HepG2 (cell line): ENCODE results near the gene EEF1AKMT4. TPM values are rescaled to one million over a fixed set of nuclear protein-coding genes. Genes with fewer than 3 reads are reported as not detected.

Experiments
- AGO2 ChIP-seq: fragments of 200-400 bp; formaldehyde crosslinking; optimal IDR thresholded peaks from 2 replicates; pipeline ENCODE3; 2017; ENCODE audit warnings: mild to moderate bottlenecking, low read depth, low read length, moderate library complexity
- CBX1 ChIP-seq: IDR thresholded peaks from one replicate; pipeline ENCODE4 v1.6.1; 2016; ENCODE audit warnings: antibody characterized with exemption, low read depth
- DPF2 ChIP-seq: sonication (generic); formaldehyde crosslinking; IDR thresholded peaks from 2 replicates; pipeline ENCODE4 v1.4.0; 2020; ENCODE audit warnings: mild to moderate bottlenecking, low read depth, missing genetic modification reagents, borderline replicate concordance
- ELF1 ChIP-seq: sonication (generic); formaldehyde crosslinking; IDR thresholded peaks from 2 replicates; pipeline ENCODE4 v1.4.0; 2020; ENCODE audit warnings: missing genetic modification reagents
- ERF ChIP-seq: IDR thresholded peaks from 2 replicates; pipeline ENCODE4 v1.6.1; 2018; ENCODE audit warnings: missing biosample characterization, missing genetic modification reagents
- MAZ ChIP-seq, 2 experiments: sonication (generic) in 1 of 2; formaldehyde crosslinking in 1 of 2; IDR thresholded peaks; 2 replicates each; pipeline versions ENCODE4 v1.5.0 to v1.6.1; 2012 to 2020; ENCODE audit warnings: low read depth in 2 of 2, mild to moderate bottlenecking in 2 of 2, borderline replicate concordance in 1 of 2, improper control_type of control experiment in 1 of 2, low read length in 1 of 2, missing genetic modification reagents in 1 of 2, moderate library complexity in 1 of 2
- PATZ1 ChIP-seq: sonication (generic); formaldehyde crosslinking; IDR thresholded peaks from 2 replicates; pipeline ENCODE4 v1.4.0; 2020; ENCODE audit warnings: missing genetic modification reagents
- SETDB1 ChIP-seq: sonication (generic); formaldehyde crosslinking; IDR thresholded peaks from 2 replicates; pipeline ENCODE4 v1.5.1; 2020; ENCODE audit warnings: missing genetic modification reagents, mild to moderate bottlenecking, borderline replicate concordance
- SOX5 ChIP-seq: IDR thresholded peaks from 2 replicates; pipeline ENCODE4 v1.6.1; 2016; ENCODE audit warnings: borderline replicate concordance
- SYNCRIP ChIP-seq: fragments of 200-400 bp; formaldehyde crosslinking; IDR thresholded peaks from 2 replicates; pipeline ENCODE4 v1.6.1; 2018; ENCODE audit warnings: mild to moderate bottlenecking, low read depth, low read length; ENCODE audit not compliant: insufficient read depth
- TEAD3 ChIP-seq: optimal IDR thresholded peaks from 2 replicates; pipeline ENCODE3; 2016; ENCODE audit warnings: borderline replicate concordance
- ZBED4 ChIP-seq: sonication (generic); formaldehyde crosslinking; IDR thresholded peaks from 2 replicates; pipeline ENCODE4 v1.4.0; 2020; ENCODE audit warnings: missing genetic modification reagents, borderline replicate concordance
- ZNF577 ChIP-seq: sonication (generic); formaldehyde crosslinking; IDR thresholded peaks from 2 replicates; pipeline ENCODE4 v1.4.0; 2020; ENCODE audit warnings: mild to moderate bottlenecking, low read depth, missing genetic modification reagents, borderline replicate concordance
- ZNF780A ChIP-seq: sonication (generic); formaldehyde crosslinking; IDR thresholded peaks from 2 replicates; pipeline ENCODE4 v1.8.0; 2022; ENCODE audit warnings: mild to moderate bottlenecking, missing genetic modification reagents, moderate library complexity
- ZSCAN9 ChIP-seq: IDR thresholded peaks from 2 replicates; pipeline ENCODE4 v1.6.1; 2016; ENCODE audit warnings: borderline replicate concordance
- polyA plus RNA-seq, 8 experiments: library from polyadenylated mRNA; depleted of rRNA in 3 of 8; stranded (reverse) in 7 of 8; unstranded in 1 of 8; fragments of >200 nt; fragmentation: Illumina TruSeq in 4 of 8; extraction: Trizol in 4 of 8; gene quantifications; 2 replicates each; pipeline versions ENCODE4 v1.2.1 to v1.2.3, GENCODE V29; 2011 to 2016; ENCODE audit warnings: low read depth in 4 of 8, missing spikeins in 1 of 8, mixed read lengths in 1 of 8; ENCODE audit not compliant: insufficient read depth in 1 of 8
- total RNA-seq, 5 experiments: library from RNA; depleted of rRNA; stranded (reverse); fragments of >200 nt; fragmentation: Illumina TruSeq; extraction: Trizol; gene quantifications; 2 replicates each; pipeline ENCODE4 v1.2.3, GENCODE V29; 2016; ENCODE audit warnings: low read depth in 1 of 5
- TF ChIP-seq, protein P1 (sequence below): sonication (generic); formaldehyde crosslinking; conservative IDR thresholded peaks from 2 replicates; pipeline ENCODE4 v1.4.0; 2020; ENCODE audit warnings: missing genetic modification reagents
- TF ChIP-seq, protein P2 (sequence below): sonication (generic); formaldehyde crosslinking; IDR thresholded peaks from 2 replicates; pipeline ENCODE4 v1.4.0; 2020; ENCODE audit warnings: missing genetic modification reagents, mild to moderate bottlenecking, borderline replicate concordance

EEF1AKMT4 gene
- total and polyA plus RNA-seq, 2 of the 13 experiments (the other 11 are each of a cell fraction or from before 2014, with no cell fraction given): 13.1 to 15.8 TPM

DNA sequence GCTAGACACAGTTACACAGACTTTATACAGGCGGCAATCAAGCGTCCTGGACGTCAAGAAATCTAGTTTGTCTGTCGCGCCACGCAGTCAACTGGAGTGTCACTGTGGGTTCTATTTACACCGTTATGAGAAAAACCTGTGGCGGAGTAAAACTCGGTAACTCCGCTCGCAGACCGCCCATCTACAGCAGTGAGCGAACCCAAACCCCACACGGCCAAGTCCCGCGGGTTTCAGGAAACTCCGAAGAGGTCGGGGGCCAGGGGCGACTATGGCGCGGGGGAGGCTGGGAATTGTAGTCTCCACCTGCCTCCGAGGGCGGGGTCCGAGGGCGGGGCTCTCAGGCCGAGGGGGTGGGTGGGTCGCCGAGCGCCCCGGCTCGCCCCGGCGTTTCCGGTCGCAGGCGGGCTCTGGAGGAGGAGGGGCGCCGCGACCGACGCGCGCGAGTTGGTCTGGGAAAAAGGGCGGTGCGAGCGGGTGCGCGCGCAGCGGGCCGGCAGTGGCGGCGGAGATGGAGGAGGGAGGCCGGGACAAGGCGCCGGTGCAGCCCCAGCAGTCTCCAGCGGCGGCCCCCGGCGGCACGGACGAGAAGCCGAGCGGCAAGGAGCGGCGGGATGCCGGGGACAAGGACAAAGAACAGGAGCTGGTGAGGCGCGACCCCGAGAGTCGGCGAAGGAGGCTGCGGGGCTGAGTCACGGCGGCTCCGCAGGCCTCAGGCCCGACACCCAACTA is 49.5 kb downstream of the EEF1AKMT4 start, which contains the start of gene PSMD2 (continued):
- TF ChIP-seq ZBED4 (CRISPR knock-in tag) (peak; percentile 60; the same call in 1 of the 2 replicates), SETDB1 (CRISPR knock-in tag) (no peak), ZNF577 (CRISPR knock-in tag) (no peak), ZSCAN9 (CRISPR knock-in tag) (peak; percentile 27; the same call in 1 of the 2 replicates), ZNF780A (no peak), ELF1 (CRISPR knock-in tag) (peak; percentile 75), SYNCRIP (no peak), ERF (CRISPR knock-in tag) (peak; percentile 68; the same call in 1 of the 2 replicates), AGO2 (peak; percentile 42), DPF2 (CRISPR knock-in tag) (no peak), MAZ (IDR thresholded peaks at IDR 0.05; ENCODE audit: borderline replicate concordance, low read depth, low read length) (peak; percentile 93), MAZ (CRISPR knock-in tag; IDR thresholded peaks at IDR 0.05; ENCODE audit: low read depth) (peak; percentile 68), CBX1 (no peak), PATZ1 (peak; percentile 80), SOX5 (peak; percentile 8; the same call in 1 of the 2 replicates), TEAD3 (CRISPR knock-in tag) (peak; percentile 27)
- TF ChIP-seq, protein P1, sequence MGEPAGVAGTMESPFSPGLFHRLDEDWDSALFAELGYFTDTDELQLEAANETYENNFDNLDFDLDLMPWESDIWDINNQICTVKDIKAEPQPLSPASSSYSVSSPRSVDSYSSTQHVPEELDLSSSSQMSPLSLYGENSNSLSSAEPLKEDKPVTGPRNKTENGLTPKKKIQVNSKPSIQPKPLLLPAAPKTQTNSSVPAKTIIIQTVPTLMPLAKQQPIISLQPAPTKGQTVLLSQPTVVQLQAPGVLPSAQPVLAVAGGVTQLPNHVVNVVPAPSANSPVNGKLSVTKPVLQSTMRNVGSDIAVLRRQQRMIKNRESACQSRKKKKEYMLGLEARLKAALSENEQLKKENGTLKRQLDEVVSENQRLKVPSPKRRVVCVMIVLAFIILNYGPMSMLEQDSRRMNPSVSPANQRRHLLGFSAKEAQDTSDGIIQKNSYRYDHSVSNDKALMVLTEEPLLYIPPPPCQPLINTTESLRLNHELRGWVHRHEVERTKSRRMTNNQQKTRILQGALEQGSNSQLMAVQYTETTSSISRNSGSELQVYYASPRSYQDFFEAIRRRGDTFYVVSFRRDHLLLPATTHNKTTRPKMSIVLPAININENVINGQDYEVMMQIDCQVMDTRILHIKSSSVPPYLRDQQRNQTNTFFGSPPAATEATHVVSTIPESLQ: 0 out of 2 replicates have a peak, but pooled peaks have one; percentile 80
- TF ChIP-seq, protein P2, sequence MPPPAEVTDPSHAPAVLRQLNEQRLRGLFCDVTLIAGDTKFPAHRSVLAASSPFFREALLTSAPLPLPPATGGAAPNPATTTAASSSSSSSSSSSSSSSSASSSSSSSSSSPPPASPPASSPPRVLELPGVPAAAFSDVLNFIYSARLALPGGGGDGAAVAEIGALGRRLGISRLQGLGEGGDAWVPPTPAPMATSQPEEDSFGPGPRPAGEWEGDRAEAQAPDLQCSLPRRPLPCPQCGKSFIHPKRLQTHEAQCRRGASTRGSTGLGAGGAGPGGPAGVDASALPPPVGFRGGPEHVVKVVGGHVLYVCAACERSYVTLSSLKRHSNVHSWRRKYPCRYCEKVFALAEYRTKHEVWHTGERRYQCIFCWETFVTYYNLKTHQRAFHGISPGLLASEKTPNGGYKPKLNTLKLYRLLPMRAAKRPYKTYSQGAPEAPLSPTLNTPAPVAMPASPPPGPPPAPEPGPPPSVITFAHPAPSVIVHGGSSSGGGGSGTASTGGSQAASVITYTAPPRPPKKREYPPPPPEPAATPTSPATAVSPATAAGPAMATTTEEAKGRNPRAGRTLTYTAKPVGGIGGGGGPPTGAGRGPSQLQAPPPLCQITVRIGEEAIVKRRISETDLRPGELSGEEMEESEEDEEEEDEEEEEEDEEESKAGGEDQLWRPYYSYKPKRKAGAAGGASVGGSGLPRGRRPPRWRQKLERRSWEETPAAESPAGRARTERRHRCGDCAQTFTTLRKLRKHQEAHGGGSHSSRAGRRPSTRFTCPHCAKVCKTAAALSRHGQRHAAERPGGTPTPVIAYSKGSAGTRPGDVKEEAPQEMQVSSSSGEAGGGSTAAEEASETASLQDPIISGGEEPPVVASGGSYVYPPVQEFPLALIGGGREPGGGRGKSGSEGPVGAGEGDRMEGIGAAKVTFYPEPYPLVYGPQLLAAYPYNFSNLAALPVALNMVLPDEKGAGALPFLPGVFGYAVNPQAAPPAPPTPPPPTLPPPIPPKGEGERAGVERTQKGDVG (CRISPR knock-in tag): no peak
